ENCODE data around the gene ATP2B1.

- TF ChIP-seq CBX2 (IDR thresholded peaks at IDR 0.05; ENCODE audit: borderline replicate concordance, low read depth): no peak
- no peak for TF ChIP-seq CTCF (IDR thresholded peaks at IDR 0.05)
- TF ChIP-seq HMGXB4 (CRISPR knock-in tag; IDR thresholded peaks at IDR 0.05; ENCODE audit: borderline replicate concordance): no peak
- no peak for TF ChIP-seq POLR2A (IDR thresholded peaks at IDR 0.05; ENCODE audit: low read length)
- peak; percentile 57 to 75; a peak in 4 of 5 replicates for TF ChIP-seq JUN (IDR thresholded peaks at IDR 0.05)
- no peak for TF ChIP-seq BHLHE40 (IDR thresholded peaks at IDR 0.05; ENCODE audit: low read depth, low read length)
These were observed 48.2 kb upstream of the ATP2B1 start for GRCh38 chr12:89756585-89757398.
